ENCODE data around the gene OSGEP. TPM values are rescaled to one million over a fixed set of nuclear protein-coding genes. Genes with fewer than 3 reads are reported as not detected.
A peak's percentile ranks its signal among the peaks of the same experiment; 100 is the strongest.

Gene OSGEP
- total RNA-seq, 1 experiment from 2014 or later: 63.1 TPM

DNA sequence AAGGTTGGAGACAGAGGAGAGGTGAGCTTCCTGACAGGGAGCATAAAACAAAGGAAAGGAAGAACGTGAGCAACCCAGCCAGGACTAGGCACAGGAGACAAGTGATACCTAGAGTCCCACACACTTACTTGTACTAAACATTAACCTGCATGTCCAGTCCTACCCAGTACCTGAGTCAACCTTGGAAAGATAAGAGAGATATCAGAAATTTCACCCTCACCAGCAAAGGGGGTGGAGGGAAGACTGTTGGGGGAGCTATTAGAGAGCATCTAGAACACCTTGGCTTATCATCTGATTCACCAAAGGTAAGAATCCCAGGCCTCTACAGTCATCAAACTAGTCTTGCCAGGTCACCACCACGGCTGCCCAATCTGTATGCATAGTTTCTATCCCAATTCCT, 29.8 kb downstream of the OSGEP start:
- peaks cover 22% of the 10 kb centered on the region for H3K4me1 ChIP-seq
- no peaks in the 10 kb centered on the region for H3K9me3 Mint-ChIP-seq (ENCODE audit: unreplicated experiment)
- no peak overlapping the region for H3K4me3 ChIP-seq (ENCODE audit: low read depth, low read length)
- no peak overlapping the region for H3K4me3 Mint-ChIP-seq (ENCODE audit: unreplicated experiment)
- TF ChIP-seq, protein P1, sequence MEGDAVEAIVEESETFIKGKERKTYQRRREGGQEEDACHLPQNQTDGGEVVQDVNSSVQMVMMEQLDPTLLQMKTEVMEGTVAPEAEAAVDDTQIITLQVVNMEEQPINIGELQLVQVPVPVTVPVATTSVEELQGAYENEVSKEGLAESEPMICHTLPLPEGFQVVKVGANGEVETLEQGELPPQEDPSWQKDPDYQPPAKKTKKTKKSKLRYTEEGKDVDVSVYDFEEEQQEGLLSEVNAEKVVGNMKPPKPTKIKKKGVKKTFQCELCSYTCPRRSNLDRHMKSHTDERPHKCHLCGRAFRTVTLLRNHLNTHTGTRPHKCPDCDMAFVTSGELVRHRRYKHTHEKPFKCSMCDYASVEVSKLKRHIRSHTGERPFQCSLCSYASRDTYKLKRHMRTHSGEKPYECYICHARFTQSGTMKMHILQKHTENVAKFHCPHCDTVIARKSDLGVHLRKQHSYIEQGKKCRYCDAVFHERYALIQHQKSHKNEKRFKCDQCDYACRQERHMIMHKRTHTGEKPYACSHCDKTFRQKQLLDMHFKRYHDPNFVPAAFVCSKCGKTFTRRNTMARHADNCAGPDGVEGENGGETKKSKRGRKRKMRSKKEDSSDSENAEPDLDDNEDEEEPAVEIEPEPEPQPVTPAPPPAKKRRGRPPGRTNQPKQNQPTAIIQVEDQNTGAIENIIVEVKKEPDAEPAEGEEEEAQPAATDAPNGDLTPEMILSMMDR (IDR thresholded peaks at IDR 0.05; ENCODE audit: insufficient read depth in 1 of 2, low read depth in 1 of 2, low read length in 1 of 2, severe bottlenecking in 1 of 2, unreplicated experiment in 1 of 2): no peak
- peak overlapping the region; percentile 16 for H3K27ac Mint-ChIP-seq (ENCODE audit: unreplicated experiment)
- no peak for DNase-seq
- no TSS peak for BruUV-seq (replicated peaks)
- ChIA-PET CTCF (interaction anchor here (1.4 kb wide), 1 partner anchor 9 kb away, joined by 4 read pairs; no protein-coding TSS in a partner anchor), POLR2A (no interaction called here)
- H3K36me3 Mint-ChIP-seq (ENCODE audit: insufficient read depth, unreplicated experiment): no peaks in the 10 kb centered on the region
- no peaks in the 10 kb centered on the region for H3K9me3 ChIP-seq
- no peaks in the 10 kb centered on the region for H3K27me3 ChIP-seq (replicated peaks; ENCODE audit: control insufficient read depth, insufficient read depth, low read length)
- H3K36me3 ChIP-seq (ENCODE audit: control insufficient read depth, insufficient read depth, low read length): no peaks in the 10 kb centered on the region
- peaks cover 23% of the 10 kb centered on the region for H3K4me1 Mint-ChIP-seq (ENCODE audit: low read depth, unreplicated experiment)
- intact Hi-C loops (cut with micrococcal nuclease; ENCODE audit: unreplicated experiment): no loop called here
- H3K27me3 Mint-ChIP-seq (ENCODE audit: insufficient read depth, unreplicated experiment): no peaks in the 10 kb centered on the region

DNA sequence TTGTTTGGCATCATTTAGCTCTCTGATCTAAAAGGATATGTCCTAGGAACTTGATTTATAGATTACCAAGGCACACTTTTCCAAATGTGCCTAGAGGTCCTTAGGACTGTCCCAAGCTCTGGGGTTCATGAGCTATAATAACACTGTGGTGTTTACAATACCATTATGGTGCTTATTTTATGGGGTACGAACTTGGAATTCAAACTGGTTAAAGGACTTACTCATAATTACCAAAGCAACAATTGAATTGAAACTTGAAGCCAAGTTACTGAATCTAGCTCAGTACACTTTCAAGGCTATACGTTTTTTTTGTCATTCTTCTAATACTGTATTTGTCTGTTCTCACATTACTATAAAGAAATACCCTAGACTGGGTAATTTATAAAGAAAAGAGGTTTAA, 31.7 kb downstream of the OSGEP start:
- Histone ChIP-seq H3K9me3 (no peaks in the 10 kb centered on the region), H3K27me3 (replicated peaks; ENCODE audit: control insufficient read depth, insufficient read depth, low read length) (no peaks in the 10 kb centered on the region), H3K36me3 (ENCODE audit: control insufficient read depth, insufficient read depth, low read length) (no peaks in the 10 kb centered on the region), H3K4me1 (peaks cover 41% of the 10 kb centered on the region), H3K4me3 (ENCODE audit: low read depth, low read length) (no peak overlapping the region)
- Mint-ChIP-seq H3K36me3 (ENCODE audit: insufficient read depth, unreplicated experiment) (no peaks in the 10 kb centered on the region), H3K4me3 (ENCODE audit: unreplicated experiment) (no peak overlapping the region), H3K9me3 (ENCODE audit: unreplicated experiment) (no peaks in the 10 kb centered on the region), H3K4me1 (ENCODE audit: low read depth, unreplicated experiment) (peaks cover 39% of the 10 kb centered on the region), H3K27me3 (ENCODE audit: insufficient read depth, unreplicated experiment) (no peaks in the 10 kb centered on the region), H3K27ac (ENCODE audit: unreplicated experiment) (no peak overlapping the region)
- ChIA-PET CTCF (no interaction called here), POLR2A (no interaction called here)
- intact Hi-C loops (cut with micrococcal nuclease; ENCODE audit: unreplicated experiment): no loop called here
- no TSS peak for BruUV-seq (replicated peaks)
- TF ChIP-seq, protein P1 (IDR thresholded peaks at IDR 0.05; ENCODE audit: insufficient read depth in 1 of 2, low read depth in 1 of 2, low read length in 1 of 2, severe bottlenecking in 1 of 2, unreplicated experiment in 1 of 2): no peak
- DNase-seq: no peak

DNA sequence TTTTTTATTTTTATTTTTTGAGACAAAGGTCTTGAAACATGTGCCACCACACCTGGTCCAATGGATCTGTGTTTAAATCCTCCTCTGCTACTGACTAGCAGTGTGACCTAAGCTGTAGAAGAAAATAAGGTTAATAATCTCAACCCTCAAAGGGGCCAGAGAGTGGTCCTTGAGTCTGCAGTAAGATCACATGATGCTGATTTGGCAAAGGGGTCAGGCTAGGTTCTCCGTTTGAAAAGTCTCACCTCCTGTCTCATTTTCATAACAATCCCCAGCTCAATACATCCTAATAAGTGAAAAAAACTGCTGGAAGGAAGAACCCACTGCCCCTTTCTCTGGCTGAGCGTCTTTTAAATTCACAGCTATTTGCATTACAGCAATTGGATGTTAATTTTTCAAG, 33.3 kb downstream of the OSGEP start:
- intact Hi-C loops (cut with micrococcal nuclease; ENCODE audit: unreplicated experiment): no loop called here
- Mint-ChIP-seq H3K27me3 (ENCODE audit: insufficient read depth, unreplicated experiment) (no peaks in the 10 kb centered on the region), H3K4me1 (ENCODE audit: low read depth, unreplicated experiment) (peaks cover 33% of the 10 kb centered on the region), H3K36me3 (ENCODE audit: insufficient read depth, unreplicated experiment) (no peaks in the 10 kb centered on the region), H3K9me3 (ENCODE audit: unreplicated experiment) (no peaks in the 10 kb centered on the region), H3K27ac (ENCODE audit: unreplicated experiment) (no peak overlapping the region), H3K4me3 (ENCODE audit: unreplicated experiment) (no peak overlapping the region)
- H3K4me3 ChIP-seq (ENCODE audit: low read depth, low read length): no peak overlapping the region
- POLR2A ChIA-PET: interaction anchor here (1.1 kb wide), 1 partner anchor 34 kb away, joined by 4 read pairs; no protein-coding TSS in a partner anchor
- H3K36me3 ChIP-seq (ENCODE audit: control insufficient read depth, insufficient read depth, low read length): no peaks in the 10 kb centered on the region
- H3K27me3 ChIP-seq (replicated peaks; ENCODE audit: control insufficient read depth, insufficient read depth, low read length): no peaks in the 10 kb centered on the region
- peaks cover 52% of the 10 kb centered on the region for H3K4me1 ChIP-seq
- CTCF ChIA-PET: interaction anchor here (0.6 kb wide), 1 partner anchor 91 kb away, joined by 4 read pairs; no protein-coding TSS in a partner anchor
- no peak for DNase-seq
- no peaks in the 10 kb centered on the region for H3K9me3 ChIP-seq
- TF ChIP-seq, protein P1 (IDR thresholded peaks at IDR 0.05; ENCODE audit: insufficient read depth in 1 of 2, low read depth in 1 of 2, low read length in 1 of 2, severe bottlenecking in 1 of 2, unreplicated experiment in 1 of 2): no peak
- no TSS peak for BruUV-seq (replicated peaks)

All from Caco-2 (cell line).